DOHH2 (cell line): ENCODE measurements around the gene SP7.

Experiments used
- H3F3A ChIP-seq: fragments of 200-600 bp; sonication (generic), shearing (Covaris generic); 2 replicates; pipeline ENCODE4 v1.6.0; 2016; ENCODE audit warnings: antibody characterized with exemption, mild to moderate bottlenecking; ENCODE audit not compliant: control insufficient read depth, insufficient read depth
- H3K27ac ChIP-seq: fragments of 200-600 bp; sonication (generic); 2 replicates; pipeline ENCODE4 v1.5.1; 2014; ENCODE audit warnings: low read depth, mild to moderate bottlenecking, low read length, moderate library complexity
- H3K27me3 ChIP-seq: fragments of 200-600 bp; sonication (generic); 2 replicates; pipeline ENCODE4 v1.6.1; 2014; ENCODE audit warnings: mild to moderate bottlenecking, low read length, mixed read lengths; ENCODE audit not compliant: control insufficient read depth
- H3K36me3 ChIP-seq: fragments of 200-600 bp; sonication (generic); 2 replicates; pipeline ENCODE4 v1.6.1; 2014; ENCODE audit warnings: mild to moderate bottlenecking, low read length, moderate library complexity, mixed read lengths; ENCODE audit not compliant: control insufficient read depth
- H3K4me1 ChIP-seq: fragments of 200-600 bp; sonication (generic); 2 replicates; pipeline ENCODE4 v1.6.1; 2014; ENCODE audit warnings: mild to moderate bottlenecking, low read length, mixed read lengths; ENCODE audit not compliant: control insufficient read depth
- H3K4me2 ChIP-seq: fragments of 200-600 bp; sonication (generic); 2 replicates; pipeline ENCODE4 v1.6.0; 2014; ENCODE audit warnings: mild to moderate bottlenecking, low read length, moderate library complexity
- H3K4me3 ChIP-seq: fragments of 200-600 bp; sonication (generic); 2 replicates; pipeline ENCODE4 v1.5.1; 2014; ENCODE audit warnings: mild to moderate bottlenecking, low read length, mixed read lengths
- H3K79me2 ChIP-seq: fragments of 200-600 bp; sonication (generic); 2 replicates; pipeline ENCODE4 v1.6.1; 2014; ENCODE audit warnings: mild to moderate bottlenecking, low read length, mixed read lengths; ENCODE audit not compliant: control insufficient read depth
- H3K9me2 ChIP-seq: fragments of 200-600 bp; sonication (generic); replicated peaks from 2 replicates; pipeline ENCODE4 v1.6.1; 2014; ENCODE audit warnings: mild to moderate bottlenecking, low read length, mixed read lengths; ENCODE audit not compliant: control insufficient read depth
- H3K9me3 ChIP-seq: fragments of 200-600 bp; sonication (generic); 2 replicates; pipeline ENCODE4 v1.6.1; 2014; ENCODE audit warnings: antibody characterized with exemption, low read length, mixed read lengths; ENCODE audit not compliant: control insufficient read depth, insufficient read depth
- H4K20me1 ChIP-seq: fragments of 200-600 bp; sonication (generic); 2 replicates; pipeline ENCODE4 v1.6.0; 2014; ENCODE audit warnings: low read depth, mild to moderate bottlenecking, antibody characterized with exemption, low read length, moderate library complexity; ENCODE audit not compliant: control insufficient read depth, insufficient read depth
- EZH2phosphoT487 ChIP-seq: fragments of 200-600 bp; sonication (generic); IDR thresholded peaks from 2 replicates; pipeline ENCODE4 v1.6.1; 2017; ENCODE audit warnings: borderline replicate concordance, mild to moderate bottlenecking, antibody characterized with exemption, low read length, moderate library complexity, mixed read lengths
- TF ChIP-seq, protein P1 (sequence below): fragments of 200-600 bp; sonication (generic); IDR thresholded peaks from one replicate; pipeline ENCODE4 v1.5.1; 2014; ENCODE audit warnings: antibody characterized with exemption, mild to moderate bottlenecking, low read depth, low read length; ENCODE audit not compliant: poor library complexity, severe bottlenecking

The SP7 gene

DNA sequence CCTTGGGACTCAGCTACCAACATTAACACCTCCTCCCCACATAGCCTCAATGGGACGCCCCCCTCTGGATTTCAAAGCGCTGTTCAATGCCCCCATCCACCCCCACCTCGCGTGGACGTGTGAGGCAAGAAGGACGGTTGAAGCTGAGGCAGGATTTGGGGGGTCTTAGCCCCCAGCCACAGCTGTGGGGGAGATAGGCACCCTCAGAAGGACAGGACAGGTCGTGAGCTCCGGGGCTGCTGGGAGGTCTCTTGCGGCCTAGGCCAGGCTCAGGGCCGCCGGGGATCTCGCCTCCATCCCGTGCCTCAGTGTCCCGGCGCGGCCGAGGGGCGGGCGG is 8.3 kb upstream of the SP7 start:
- TF ChIP-seq, protein P1, sequence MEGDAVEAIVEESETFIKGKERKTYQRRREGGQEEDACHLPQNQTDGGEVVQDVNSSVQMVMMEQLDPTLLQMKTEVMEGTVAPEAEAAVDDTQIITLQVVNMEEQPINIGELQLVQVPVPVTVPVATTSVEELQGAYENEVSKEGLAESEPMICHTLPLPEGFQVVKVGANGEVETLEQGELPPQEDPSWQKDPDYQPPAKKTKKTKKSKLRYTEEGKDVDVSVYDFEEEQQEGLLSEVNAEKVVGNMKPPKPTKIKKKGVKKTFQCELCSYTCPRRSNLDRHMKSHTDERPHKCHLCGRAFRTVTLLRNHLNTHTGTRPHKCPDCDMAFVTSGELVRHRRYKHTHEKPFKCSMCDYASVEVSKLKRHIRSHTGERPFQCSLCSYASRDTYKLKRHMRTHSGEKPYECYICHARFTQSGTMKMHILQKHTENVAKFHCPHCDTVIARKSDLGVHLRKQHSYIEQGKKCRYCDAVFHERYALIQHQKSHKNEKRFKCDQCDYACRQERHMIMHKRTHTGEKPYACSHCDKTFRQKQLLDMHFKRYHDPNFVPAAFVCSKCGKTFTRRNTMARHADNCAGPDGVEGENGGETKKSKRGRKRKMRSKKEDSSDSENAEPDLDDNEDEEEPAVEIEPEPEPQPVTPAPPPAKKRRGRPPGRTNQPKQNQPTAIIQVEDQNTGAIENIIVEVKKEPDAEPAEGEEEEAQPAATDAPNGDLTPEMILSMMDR, result no peak
- no peak for TF ChIP-seq EZH2phosphoT487
- Histone ChIP-seq H3K4me1 (peaks cover 24% of the 10 kb centered on the region), H3K9me2 (no peaks in the 10 kb centered on the region), H3K36me3 (no peaks in the 10 kb centered on the region), H3K27ac (no peak overlapping the region), H3K4me3 (peak overlapping the region; percentile 76), H4K20me1 (0 out of 2 replicates have a peak, but pooled peaks cover 3% of the 10 kb centered on the region), H3K4me2 (peak overlapping the region; percentile 90), H3K9me3 (no peaks in the 10 kb centered on the region), H3K27me3 (peaks cover 6% of the 10 kb centered on the region), H3F3A (peaks cover 14% of the 10 kb centered on the region), H3K79me2 (no peaks in the 10 kb centered on the region)

DNA sequence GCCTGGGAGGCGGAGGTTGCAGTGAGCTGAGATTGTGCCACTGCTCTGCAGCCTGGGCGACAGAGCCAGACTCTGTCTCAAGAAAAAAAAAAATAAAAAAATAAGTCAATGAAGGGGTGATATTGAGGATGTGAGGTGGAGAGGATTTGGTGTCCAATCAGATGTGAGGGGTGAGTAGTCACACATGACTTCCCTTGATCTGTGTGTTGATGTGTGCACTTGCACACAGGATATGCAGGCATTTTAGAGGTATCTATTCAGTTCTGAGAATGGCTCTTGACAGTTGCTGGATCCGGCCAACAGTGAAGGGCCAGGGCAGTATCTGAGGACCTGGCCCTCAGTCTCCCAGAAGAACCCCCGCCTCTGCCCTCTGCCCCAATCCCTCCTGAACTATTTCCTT is 7.8 kb upstream of the SP7 start:
- Histone ChIP-seq H3K27me3 (peaks cover 6% of the 10 kb centered on the region), H3K27ac (no peak overlapping the region), H3K9me2 (no peaks in the 10 kb centered on the region), H3K4me3 (peak overlapping the region; percentile 76), H3K4me2 (peak overlapping the region; percentile 90), H4K20me1 (0 out of 2 replicates have a peak, but pooled peaks cover 3% of the 10 kb centered on the region), H3K36me3 (no peaks in the 10 kb centered on the region), H3K4me1 (peaks cover 24% of the 10 kb centered on the region), H3F3A (peaks cover 14% of the 10 kb centered on the region), H3K79me2 (no peaks in the 10 kb centered on the region), H3K9me3 (no peaks in the 10 kb centered on the region)
- TF ChIP-seq, protein P1, result no peak
- TF ChIP-seq EZH2phosphoT487, result no peak

DNA sequence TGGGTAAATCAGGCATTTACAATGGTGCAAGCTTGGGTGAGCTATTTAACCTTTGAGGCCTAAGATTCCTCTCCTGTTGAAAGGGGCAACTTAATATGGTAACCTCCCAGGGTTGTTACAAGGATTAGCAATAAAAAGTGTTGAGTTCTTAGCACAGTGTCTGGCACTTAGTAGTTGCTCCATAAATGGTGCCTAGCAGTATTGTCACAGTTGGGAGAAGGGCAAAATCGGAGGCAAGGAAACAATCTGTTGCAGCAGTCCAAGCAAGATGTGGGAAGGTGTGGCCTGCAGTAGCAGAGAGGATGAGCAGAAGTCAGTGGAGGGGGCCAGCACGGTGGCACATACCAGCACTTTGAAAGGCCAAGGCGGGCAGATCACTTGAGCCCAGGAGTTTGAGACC is 7.3 kb upstream of the SP7 start:
- no peak overlapping the region for H3K4me2 ChIP-seq
- H3K79me2 ChIP-seq, result no peaks in the 10 kb centered on the region
- H3K27me3 ChIP-seq, result peaks cover 6% of the 10 kb centered on the region
- no peaks in the 10 kb centered on the region for H3K9me2 ChIP-seq
- no peak overlapping the region for H3K4me3 ChIP-seq
- H3K27ac ChIP-seq, result no peak overlapping the region
- peaks cover 27% of the 10 kb centered on the region for H3K4me1 ChIP-seq
- 0 out of 2 replicates have a peak, but pooled peaks cover 3% of the 10 kb centered on the region for H4K20me1 ChIP-seq
- no peak for TF ChIP-seq EZH2phosphoT487
- TF ChIP-seq, protein P1, result no peak
- no peaks in the 10 kb centered on the region for H3K36me3 ChIP-seq
- peaks cover 14% of the 10 kb centered on the region for H3F3A ChIP-seq
- H3K9me3 ChIP-seq, result no peaks in the 10 kb centered on the region

DNA sequence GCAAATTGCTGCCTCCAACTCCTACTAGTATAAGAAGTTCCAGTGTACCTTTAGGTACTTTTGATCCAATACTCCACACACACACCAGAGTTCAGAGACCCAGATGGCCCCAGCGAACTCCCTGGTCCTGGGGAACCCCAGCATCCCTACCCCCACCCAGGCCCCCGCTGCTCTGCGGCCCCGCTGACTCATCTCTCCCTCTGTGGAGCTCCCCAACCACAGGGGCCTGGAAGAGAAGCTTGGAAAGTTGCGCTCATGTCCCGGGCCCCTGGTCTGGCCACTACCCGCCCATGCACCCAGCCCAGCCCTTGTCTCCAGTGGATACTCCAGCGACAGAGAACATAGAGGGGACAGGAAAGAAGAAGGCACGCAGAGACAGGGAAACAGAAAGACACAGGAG is 4.2 kb upstream of the SP7 start:
- no peaks in the 10 kb centered on the region for H4K20me1 ChIP-seq
- TF ChIP-seq EZH2phosphoT487, result no peak
- TF ChIP-seq, protein P1, result no peak
- H3F3A ChIP-seq, result peaks cover 14% of the 10 kb centered on the region
- H3K4me3 ChIP-seq, result no peak overlapping the region
- no peaks in the 10 kb centered on the region for H3K9me3 ChIP-seq
- no peaks in the 10 kb centered on the region for H3K9me2 ChIP-seq
- H3K79me2 ChIP-seq, result no peaks in the 10 kb centered on the region
- peaks cover 25% of the 10 kb centered on the region for H3K27me3 ChIP-seq
- no peaks in the 10 kb centered on the region for H3K36me3 ChIP-seq
- no peak overlapping the region for H3K4me2 ChIP-seq
- no peak overlapping the region for H3K27ac ChIP-seq
- H3K4me1 ChIP-seq, result peaks cover 49% of the 10 kb centered on the region
